HEK293 (cell line): ENCODE measurements around the gene SARS2.

Source experiments
- CTCF ChIP-seq: fragments of 450-650 bp; formaldehyde crosslinking; IDR thresholded peaks from 2 replicates; pipeline ENCODE4 v1.5.1; 2016; ENCODE audit warnings: missing biosample characterization, missing genetic modification characterization
- ZFHX2 ChIP-seq: fragments of 450-650 bp; formaldehyde crosslinking; conservative IDR thresholded peaks from 2 replicates; pipeline ENCODE4 v1.5.1; 2016; ENCODE audit warnings: missing biosample characterization, missing genetic modification characterization
- ZNF211 ChIP-seq: fragments of 450-650 bp; formaldehyde crosslinking; IDR thresholded peaks from 2 replicates; pipeline ENCODE4 v1.5.1; 2016; ENCODE audit warnings: low read depth, missing biosample characterization, missing genetic modification characterization
- ZNF274 ChIP-seq, 2 experiments: fragments of 200-500 bp in 1 of 2; fragments of 450-650 bp in 1 of 2; sonication (Bioruptor generic) in 1 of 2; formaldehyde crosslinking in 1 of 2; IDR thresholded peaks; 2 replicates each; pipeline versions ENCODE4 v1.5.1 to v1.6.1; 2014 to 2016; ENCODE audit warnings: borderline replicate concordance in 1 of 2, inconsistent platforms in 1 of 2, low read length in 1 of 2, missing biosample characterization in 1 of 2, missing genetic modification characterization in 1 of 2

- no peak for TF ChIP-seq CTCF (tag by site-specific recombination)
- TF ChIP-seq ZNF211, result no peak
- no peak for TF ChIP-seq ZFHX2 (tag by site-specific recombination)
- no peak for TF ChIP-seq ZNF274 (IDR thresholded peaks at IDR 0.05; ENCODE audit: low read length)
- no peak for TF ChIP-seq ZNF274 (tag by site-specific recombination; IDR thresholded peaks at IDR 0.05; ENCODE audit: borderline replicate concordance)
These were observed 38.8 kb downstream of the SARS2 start for GRCh38 chr19:38891771-38892170.
